ENCODE data around the gene GRIK4.

The GRIK4 gene

DNA sequence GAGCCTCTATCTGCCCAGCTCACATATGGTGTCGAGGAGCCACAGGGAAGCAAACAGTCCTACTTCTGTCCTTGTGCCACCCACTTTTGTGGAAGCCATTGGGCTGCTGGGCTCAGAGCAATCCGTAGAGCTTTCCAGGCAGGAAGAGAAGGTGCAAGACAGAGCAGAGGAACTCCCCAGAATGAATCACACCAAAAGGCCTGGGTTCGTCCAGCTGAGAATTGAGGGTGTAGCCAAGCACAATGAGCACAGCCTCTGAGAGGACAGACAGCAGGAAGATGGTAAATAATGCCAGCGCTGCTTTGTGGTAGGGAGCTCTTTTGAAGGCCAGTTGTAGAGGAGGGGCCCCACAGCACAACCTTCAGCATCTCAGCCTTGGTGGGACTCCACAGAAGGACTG lies 237.8 kb downstream of the GRIK4 start:
- TF ChIP-seq REST (IDR thresholded peaks at IDR 0.05; ENCODE audit: insufficient read depth in 1 of 2, low read depth in 2 of 2, low read length in 2 of 2) (no peak), FOXP2 (optimal IDR thresholded peaks at IDR 0.05; ENCODE audit: borderline replicate concordance, extremely low read depth, extremely low read length, insufficient read depth) (no peak)

GRCh38 chr11:120750647-120751549 lies 239.3 kb downstream of the GRIK4 start:
- TF ChIP-seq FOXP2 (optimal IDR thresholded peaks at IDR 0.05; ENCODE audit: borderline replicate concordance, extremely low read depth, extremely low read length, insufficient read depth) (no peak), TAF1 (IDR thresholded peaks at IDR 0.05; ENCODE audit: borderline replicate concordance, insufficient read depth, low read length) (no peak), SIN3A (IDR thresholded peaks at IDR 0.05; ENCODE audit: borderline replicate concordance, insufficient read depth, low read length) (no peak), POLR2AphosphoS5 (IDR thresholded peaks at IDR 0.05; ENCODE audit: low read depth, low read length) (no peak), REST (IDR thresholded peaks at IDR 0.05; ENCODE audit: insufficient read depth in 1 of 2, low read depth in 2 of 2, low read length in 2 of 2) (peak in 1 of 2 experiments; percentile 62; a peak in 1 of 4 replicates)

- TF ChIP-seq TAF1 (IDR thresholded peaks at IDR 0.05; ENCODE audit: borderline replicate concordance, insufficient read depth, low read length) (no peak), FOXP2 (optimal IDR thresholded peaks at IDR 0.05; ENCODE audit: borderline replicate concordance, extremely low read depth, extremely low read length, insufficient read depth) (no peak), POLR2AphosphoS5 (IDR thresholded peaks at IDR 0.05; ENCODE audit: low read depth, low read length) (no peak), SIN3A (IDR thresholded peaks at IDR 0.05; ENCODE audit: borderline replicate concordance, insufficient read depth, low read length) (no peak), REST (IDR thresholded peaks at IDR 0.05; ENCODE audit: insufficient read depth in 1 of 2, low read depth in 2 of 2, low read length in 2 of 2) (no peak)
Observed at GRCh38 chr11:120751550-120751949, 240.0 kb downstream of the GRIK4 start.

DNA sequence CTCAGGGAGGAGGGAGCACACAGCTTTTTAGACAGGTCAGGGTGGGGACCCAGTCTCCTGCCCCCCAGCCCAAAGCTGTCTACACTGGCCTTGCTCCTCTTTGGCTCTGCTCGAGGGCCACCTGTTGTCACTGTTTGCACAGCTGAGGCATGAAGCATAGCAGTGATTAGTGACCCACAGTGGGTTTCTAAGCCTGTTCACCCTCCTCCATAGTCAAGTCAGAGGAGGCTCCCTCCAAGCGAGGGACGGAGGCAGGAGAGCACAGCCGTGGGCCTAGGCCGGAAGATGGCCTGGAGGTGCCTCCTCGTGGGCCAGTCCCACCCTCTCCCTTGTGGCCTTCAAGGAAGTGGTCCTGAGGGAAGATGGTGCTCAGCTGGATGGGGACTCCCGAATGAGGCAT lies 241.1 kb downstream of the GRIK4 start:
- no peak for TF ChIP-seq REST (IDR thresholded peaks at IDR 0.05; ENCODE audit: insufficient read depth in 1 of 2, low read depth in 2 of 2, low read length in 2 of 2)
- no peak for TF ChIP-seq SIN3A (IDR thresholded peaks at IDR 0.05; ENCODE audit: borderline replicate concordance, insufficient read depth, low read length)
- TF ChIP-seq TAF1 (IDR thresholded peaks at IDR 0.05; ENCODE audit: borderline replicate concordance, insufficient read depth, low read length): no peak
- TF ChIP-seq FOXP2 (optimal IDR thresholded peaks at IDR 0.05; ENCODE audit: borderline replicate concordance, extremely low read depth, extremely low read length, insufficient read depth): no peak
- no peak for TF ChIP-seq POLR2AphosphoS5 (IDR thresholded peaks at IDR 0.05; ENCODE audit: low read depth, low read length)

Data from PFSK-1 (cell line).